H7 (cell line): ENCODE data around the gene FHDC1. TPM values are rescaled to one million over a fixed set of nuclear protein-coding genes. Genes with fewer than 3 reads are reported as not detected.

Source experiments
- DNase-seq: peaks from one replicate; pipeline ENCODE4 v3.0.0; 2012
- H3K27me3 ChIP-seq: 2 replicates; pipeline ENCODE4 v1.6.0; 2011; ENCODE audit warnings: mild to moderate bottlenecking, low read length; ENCODE audit not compliant: control insufficient read depth, insufficient read depth
- H3K36me3 ChIP-seq: replicated peaks from 2 replicates; pipeline ENCODE4 v1.5.1; 2011; ENCODE audit warnings: low read length; ENCODE audit not compliant: control insufficient read depth, insufficient read depth
- H3K4me3 ChIP-seq: 2 replicates; pipeline ENCODE4 v1.5.1; 2011; ENCODE audit warnings: low read depth, mild to moderate bottlenecking, control low read depth, low read length, moderate library complexity; ENCODE audit not compliant: insufficient read depth
- total RNA-seq: library from RNA; depleted of rRNA; stranded (reverse); fragments of >200 nt; shearing (Covaris generic); gene quantifications from 2 replicates; pipeline ENCODE4 v1.2.3, GENCODE V29; 2014

The FHDC1 gene
- total RNA-seq, 1 experiment from 2014 or later: 4.6 TPM

DNA sequence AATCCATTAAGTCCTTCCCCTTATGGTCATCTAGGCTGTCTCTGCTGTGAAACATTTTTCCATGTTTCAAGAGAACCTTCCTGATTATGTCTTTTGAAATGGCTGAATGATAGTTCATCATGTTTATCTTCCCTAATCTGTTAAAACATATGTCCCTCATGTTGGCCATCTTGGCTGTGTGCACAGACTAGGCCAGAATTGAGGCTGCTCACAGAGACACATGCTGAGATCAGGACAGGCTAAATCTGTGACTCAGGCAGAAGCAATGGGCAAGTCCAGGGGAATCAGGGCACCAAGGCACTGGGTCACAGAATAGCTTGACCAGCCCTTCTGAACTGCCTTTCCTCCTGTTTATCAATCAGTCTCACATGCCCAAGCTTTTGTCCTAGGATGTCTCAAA is 78.3 kb downstream of the FHDC1 start:
- Histone ChIP-seq H3K27me3 (no peaks in the 10 kb centered on the region), H3K36me3 (no peaks in the 10 kb centered on the region)

DNA sequence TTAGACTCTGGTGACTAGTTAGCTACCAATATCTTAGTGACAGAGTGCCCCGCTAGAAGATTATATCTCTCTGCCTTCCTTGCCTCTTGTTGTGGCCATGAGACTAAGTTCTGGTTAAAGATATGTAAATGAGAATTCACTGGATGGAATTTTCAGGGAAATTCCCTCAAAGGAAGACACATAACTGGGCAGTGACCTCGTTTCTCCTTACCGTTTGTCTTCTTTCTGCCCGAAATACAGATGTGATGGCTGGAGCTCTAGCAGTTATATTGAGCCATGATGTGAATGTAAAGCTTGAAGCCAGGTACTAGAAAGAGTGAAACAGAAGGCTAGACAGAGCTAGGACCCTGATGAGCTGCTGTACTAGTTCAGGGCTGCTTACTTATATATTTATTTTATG is 80.5 kb downstream of the FHDC1 start:
- Histone ChIP-seq H3K4me3 (no peak overlapping the region), H3K27me3 (no peaks in the 10 kb centered on the region), H3K36me3 (no peaks in the 10 kb centered on the region)
- DNase-seq: no peak

More for the DNA sequence above, 78.3 kb downstream of the FHDC1 start:
- no peak overlapping the region for H3K4me3 ChIP-seq
- no peak for DNase-seq

DNA sequence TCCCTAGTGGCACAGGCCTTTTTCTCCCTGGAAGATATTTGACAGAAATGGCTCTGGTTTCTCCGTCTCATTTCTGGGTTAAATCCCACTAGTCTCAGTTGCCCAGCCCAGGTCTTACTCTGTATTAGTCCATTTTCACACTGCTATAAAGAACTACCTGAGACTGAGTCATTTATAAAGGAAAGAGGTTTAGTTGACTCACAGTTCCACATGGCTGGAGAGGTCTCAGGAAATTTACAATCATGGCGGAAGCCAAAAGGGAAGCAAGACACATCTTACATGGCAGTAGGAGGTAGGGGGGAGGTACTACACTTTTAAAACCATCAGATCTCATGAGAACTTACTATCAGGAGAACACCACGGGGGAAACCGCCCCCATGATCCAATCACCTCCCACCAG is 81.9 kb downstream of the FHDC1 start:
- H3K36me3 ChIP-seq: no peaks in the 10 kb centered on the region
- H3K4me3 ChIP-seq: no peak overlapping the region
- no peak for DNase-seq
- no peaks in the 10 kb centered on the region for H3K27me3 ChIP-seq

DNA sequence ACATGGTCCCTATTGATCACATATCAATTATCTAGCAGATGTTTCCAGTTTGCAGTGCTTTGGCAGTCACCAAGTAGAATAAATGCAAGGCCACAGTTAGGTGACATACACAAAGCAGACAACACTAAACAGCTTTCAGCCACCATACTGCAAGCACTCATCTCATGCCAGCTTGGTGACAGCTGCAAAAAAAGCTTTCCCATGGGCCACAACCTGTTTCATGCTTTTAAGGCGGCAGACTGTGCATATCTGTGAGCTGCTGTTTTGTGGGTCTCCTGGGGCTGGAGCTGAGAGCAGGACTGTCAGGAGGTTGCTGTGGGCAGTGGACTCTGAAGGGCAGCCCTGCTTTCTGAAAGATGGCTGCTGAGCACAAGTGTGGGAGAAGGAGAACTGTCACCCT is 82.6 kb downstream of the FHDC1 start:
- Histone ChIP-seq H3K4me3 (no peak overlapping the region), H3K27me3 (no peaks in the 10 kb centered on the region), H3K36me3 (no peaks in the 10 kb centered on the region)
- DNase-seq: no peak

DNA sequence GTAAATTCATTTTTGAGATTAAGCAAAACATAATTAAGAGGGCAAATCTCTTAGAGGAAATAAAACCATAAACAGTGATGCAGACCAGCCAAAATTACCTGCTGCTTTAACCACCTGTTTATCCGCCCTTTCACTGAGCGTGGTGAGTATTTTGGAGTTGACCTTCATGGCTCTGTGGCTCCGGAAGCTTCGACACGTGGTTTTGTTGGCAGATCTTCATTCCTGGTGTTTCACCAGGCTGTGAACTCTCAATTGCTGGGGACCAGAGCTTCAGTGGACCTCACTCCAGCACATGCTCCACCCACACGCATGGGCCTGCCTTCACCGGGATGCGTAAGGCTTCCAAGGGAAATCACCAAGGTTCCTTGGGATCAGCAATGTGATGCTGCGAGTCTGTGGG is 83.8 kb downstream of the FHDC1 start:
- no peak for DNase-seq
- Histone ChIP-seq H3K36me3 (no peaks in the 10 kb centered on the region), H3K27me3 (no peaks in the 10 kb centered on the region)

DNA sequence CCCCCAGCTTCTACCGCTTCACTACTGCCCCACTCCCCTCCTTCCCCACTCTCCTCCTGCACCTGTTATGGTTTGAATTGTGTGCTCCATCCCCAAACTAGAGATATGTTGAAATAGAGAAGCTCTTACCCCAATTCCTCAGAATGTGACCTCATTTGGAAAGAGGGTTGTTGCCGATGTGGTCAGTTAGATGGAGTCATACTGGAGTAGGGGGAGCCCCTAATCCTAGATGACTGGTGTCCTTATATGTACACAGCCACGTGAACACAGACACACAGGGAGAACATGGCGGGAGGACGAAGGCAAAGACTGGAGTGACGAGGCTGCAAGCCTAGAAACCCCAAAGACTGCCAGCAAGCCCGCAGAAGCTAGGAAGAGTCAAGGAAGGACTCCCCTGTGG is 84.3 kb downstream of the FHDC1 start:
- Histone ChIP-seq H3K27me3 (no peaks in the 10 kb centered on the region), H3K36me3 (no peaks in the 10 kb centered on the region), H3K4me3 (no peak overlapping the region)
- DNase-seq: no peak

More for the DNA sequence above, 83.8 kb downstream of the FHDC1 start:
- H3K4me3 ChIP-seq: no peak overlapping the region

DNA sequence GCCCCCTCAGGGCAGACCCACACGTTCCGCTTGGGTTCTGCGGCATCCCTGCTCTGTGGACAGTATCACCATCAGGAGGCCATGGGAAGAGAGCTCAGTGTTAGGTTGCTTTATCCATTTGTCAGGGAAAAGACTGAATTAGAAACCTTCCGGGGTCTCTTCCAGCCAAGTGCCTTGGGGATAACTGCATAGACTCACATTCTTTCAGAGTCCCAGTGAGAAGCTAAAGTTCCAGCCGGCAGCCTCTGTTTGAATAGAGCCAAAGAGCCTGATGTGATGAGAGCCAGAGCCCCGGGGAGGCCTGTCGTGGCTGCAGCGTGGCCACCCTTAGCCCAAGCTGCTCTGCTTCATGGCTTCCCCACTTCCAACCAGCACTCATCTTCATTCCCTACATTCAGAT is 85.2 kb downstream of the FHDC1 start:
- Histone ChIP-seq H3K27me3 (no peaks in the 10 kb centered on the region), H3K4me3 (no peak overlapping the region), H3K36me3 (no peaks in the 10 kb centered on the region)
- DNase-seq: no peak

DNA sequence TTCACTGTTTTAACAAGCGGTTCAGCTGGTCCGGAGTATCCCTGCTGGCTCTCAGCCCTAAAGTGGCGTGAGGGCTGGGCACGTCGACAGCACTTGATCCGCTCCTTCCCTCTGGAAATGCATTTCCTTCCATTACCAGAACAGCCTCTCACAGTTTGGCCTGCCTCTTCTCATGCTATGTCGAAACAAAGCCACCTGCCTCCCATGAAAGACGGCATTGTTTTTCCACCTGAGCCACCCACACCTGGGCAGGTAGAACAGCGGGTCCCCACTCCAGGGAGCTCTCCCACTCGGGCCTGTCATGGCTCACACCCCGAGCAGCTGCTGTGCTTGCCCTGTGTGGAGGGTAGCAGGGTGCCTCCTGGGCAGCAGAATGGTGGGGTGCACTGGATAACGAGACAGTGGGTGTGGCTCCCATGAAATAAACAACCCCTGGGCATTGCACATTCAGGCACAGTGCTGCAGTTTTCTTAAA is 86.2 kb downstream of the FHDC1 start:
- H3K27me3 ChIP-seq: no peaks in the 10 kb centered on the region
- H3K36me3 ChIP-seq: no peaks in the 10 kb centered on the region
- H3K4me3 ChIP-seq: no peak overlapping the region
- DNase-seq: no peak

DNA sequence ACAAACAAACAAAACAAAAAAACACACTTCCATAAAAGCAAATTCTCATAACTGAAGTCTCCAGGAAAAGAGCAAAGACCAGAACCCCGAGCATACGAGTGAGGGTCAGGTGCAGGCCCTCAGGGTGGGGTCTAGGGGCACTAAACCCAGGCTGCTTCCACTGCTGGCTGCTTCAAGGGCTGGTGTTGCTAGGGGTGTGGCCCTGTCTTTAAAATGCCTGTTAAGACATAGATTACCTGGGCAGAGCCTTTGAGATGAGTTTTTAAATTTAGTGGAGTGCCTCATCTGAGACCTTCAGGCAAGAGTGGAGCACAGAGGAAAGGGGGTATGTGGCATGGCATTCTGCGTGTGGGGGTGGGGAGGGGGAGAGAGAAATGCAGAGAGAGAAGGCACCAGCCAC is 87.0 kb downstream of the FHDC1 start:
- Histone ChIP-seq H3K27me3 (no peaks in the 10 kb centered on the region), H3K36me3 (no peaks in the 10 kb centered on the region), H3K4me3 (no peak overlapping the region)
- no peak for DNase-seq

DNA sequence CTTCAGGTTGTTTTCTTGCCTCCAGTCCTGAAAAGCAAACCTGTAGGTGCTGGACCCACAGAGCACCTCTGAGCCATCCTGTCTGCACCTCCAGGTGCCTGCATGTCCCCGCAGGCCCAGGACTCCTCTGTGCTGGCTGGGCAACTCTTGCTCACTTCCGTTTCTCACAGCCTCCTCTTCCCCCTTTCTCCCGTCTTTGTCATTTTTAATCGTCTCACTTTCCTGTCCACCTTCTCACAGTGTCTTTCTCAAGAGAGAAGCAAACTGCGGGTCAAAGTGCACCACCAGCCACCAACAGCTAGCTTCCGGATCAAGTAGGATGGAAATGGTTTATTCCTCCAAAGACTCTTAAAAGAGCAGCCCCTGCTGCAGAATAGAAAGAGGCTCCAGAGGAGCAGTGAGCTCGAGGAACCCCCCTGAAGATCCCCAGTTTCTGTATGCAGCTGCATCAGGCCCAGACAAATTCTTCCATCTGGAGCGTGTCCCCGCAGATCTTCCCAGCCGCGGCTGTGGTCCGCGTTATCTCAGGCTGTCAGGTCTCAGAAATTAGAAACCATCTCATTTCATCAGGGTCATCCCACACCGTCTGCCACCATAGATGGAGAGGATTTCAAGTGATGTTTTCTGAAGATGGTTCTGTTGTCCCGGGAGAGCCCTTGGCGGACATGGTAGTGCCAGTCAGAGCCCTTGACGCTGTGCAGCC is 87.7 kb downstream of the FHDC1 start:
- Histone ChIP-seq H3K36me3 (no peaks in the 10 kb centered on the region), H3K27me3 (no peaks in the 10 kb centered on the region), H3K4me3 (no peak overlapping the region)
- DNase-seq: no peak

DNA sequence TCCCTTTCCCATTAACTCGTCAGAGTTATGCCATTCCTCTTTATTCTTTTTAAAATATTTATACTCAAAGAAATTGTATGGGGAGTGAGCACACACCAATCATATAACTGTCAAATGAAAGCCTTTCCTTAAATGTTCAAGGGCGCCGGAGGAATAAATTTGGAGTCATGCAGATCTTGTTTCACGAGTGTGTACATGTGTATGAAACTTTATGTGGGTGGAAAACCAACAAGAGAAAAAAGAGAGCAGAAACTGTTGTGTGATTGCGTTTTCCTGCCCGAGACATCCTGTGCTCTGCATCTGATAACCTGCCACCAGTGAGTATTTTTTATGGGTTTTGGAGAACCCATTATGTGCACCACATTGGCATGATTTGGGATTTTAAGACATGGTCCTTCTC is 88.3 kb downstream of the FHDC1 start:
- DNase-seq: no peak
- Histone ChIP-seq H3K36me3 (no peaks in the 10 kb centered on the region), H3K27me3 (no peaks in the 10 kb centered on the region), H3K4me3 (no peak overlapping the region)

DNA sequence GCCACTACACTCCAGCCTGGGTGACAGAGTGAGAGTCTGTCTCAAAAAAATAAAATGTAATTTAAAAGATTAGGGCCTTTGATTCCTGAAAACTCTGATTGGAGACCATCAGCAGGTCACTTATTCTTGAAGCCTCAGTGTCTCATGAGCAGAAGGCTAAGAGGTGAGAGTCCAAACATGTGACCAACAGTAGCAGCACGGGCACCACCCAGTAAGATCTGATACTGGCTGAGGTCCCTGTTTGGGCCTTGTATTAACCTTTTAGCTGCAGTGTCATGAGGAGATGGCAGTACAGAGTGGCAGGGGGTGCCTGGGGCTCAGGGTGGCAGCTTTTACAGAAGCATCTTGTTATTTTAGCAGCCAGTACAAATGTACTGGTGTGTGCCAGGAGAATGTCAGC is 89.3 kb downstream of the FHDC1 start:
- DNase-seq: no peak
- no peak overlapping the region for H3K4me3 ChIP-seq
- H3K27me3 ChIP-seq: no peaks in the 10 kb centered on the region
- H3K36me3 ChIP-seq: no peaks in the 10 kb centered on the region

DNA sequence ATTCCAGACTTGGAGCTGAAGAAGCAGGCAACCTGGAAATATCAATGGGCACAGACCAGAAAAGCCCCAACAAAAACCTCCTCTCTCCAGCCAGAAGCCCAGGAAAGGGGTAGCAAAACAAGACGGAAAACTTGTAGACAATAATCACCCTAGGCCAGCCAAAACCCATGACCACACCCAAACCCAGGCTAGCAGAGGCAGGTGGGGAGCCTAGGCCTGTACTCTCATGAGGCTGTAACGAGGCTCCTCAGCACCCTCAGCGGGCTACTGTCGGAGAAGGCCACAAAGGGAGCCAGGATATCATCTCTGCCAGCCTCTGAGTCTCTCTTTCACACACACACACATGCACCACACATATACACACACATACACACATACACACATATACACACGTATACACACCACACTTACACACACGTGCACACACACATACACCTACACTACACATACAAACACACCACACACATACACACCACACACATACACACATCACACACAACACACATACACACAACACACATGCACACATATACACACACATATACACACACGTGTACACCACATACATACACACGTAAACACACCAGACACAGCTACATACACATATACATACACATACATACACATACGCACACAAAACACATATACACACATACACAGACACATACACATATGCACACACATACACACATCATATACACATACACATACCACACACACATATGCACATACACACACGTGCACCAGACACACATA is 90.6 kb downstream of the FHDC1 start:
- DNase-seq: no peak
- no peaks in the 10 kb centered on the region for H3K27me3 ChIP-seq
- H3K36me3 ChIP-seq: no peaks in the 10 kb centered on the region
- H3K4me3 ChIP-seq: no peak overlapping the region

DNA sequence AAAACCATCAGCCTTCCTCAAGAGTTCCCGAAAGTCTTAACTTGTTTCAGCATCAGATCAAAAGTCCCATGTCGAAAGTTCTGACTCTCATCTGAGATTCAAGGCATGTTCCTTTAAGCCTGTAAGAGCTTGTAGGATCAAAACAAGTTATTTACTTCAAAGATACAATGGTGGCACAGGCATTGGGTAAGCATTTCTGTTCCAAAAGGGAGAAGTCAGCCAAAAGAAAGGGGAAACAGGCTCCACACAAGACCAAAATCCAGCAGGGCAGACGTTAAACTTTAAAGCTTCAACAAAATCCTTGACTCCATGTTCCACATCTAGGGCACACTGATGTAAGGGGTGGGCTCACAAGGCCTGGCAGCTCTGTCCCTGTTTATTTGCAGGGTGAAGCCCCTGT is 91.7 kb downstream of the FHDC1 start:
- Histone ChIP-seq H3K27me3 (no peaks in the 10 kb centered on the region), H3K36me3 (no peaks in the 10 kb centered on the region), H3K4me3 (no peak overlapping the region)
- DNase-seq: no peak

DNA sequence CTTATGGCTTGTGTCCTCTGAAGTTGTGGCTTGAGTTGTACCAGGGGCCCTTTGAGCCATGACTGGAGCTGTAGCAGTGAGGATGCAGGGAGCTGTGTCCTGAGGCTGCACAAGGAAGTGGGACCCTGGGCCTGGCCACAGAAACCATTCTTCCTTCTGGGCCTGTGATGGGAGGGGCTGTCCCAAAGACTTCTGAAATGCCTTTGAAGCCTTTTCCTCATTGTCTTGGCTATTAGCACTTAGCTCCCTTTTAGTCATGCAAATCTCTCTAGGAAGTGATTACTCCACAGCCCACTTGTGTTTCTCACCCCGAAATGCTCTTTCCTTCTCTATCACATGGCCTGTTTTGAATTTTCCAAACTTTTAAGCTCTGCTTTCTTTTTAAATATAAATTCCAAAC is 92.4 kb downstream of the FHDC1 start:
- DNase-seq: no peak
- Histone ChIP-seq H3K27me3 (no peaks in the 10 kb centered on the region), H3K4me3 (no peak overlapping the region), H3K36me3 (no peaks in the 10 kb centered on the region)
